ENCODE measurements around the gene LAMA2. TPM values are rescaled to one million over a fixed set of nuclear protein-coding genes. Genes with fewer than 3 reads are reported as not detected.

The LAMA2 gene
- total and polyA plus RNA-seq, 2 of the 13 experiments (the other 11 are each of a cell fraction or from before 2014, with no cell fraction given), result 0.11 to 0.28 TPM

GRCh38 chr6:129136751-129137150, 253.8 kb downstream of the LAMA2 start:
- Histone ChIP-seq H4K20me1 (ENCODE audit: insufficient read depth, low read length) (no peaks in the 10 kb centered on the region), H2AFZ (ENCODE audit: low read length) (no peak overlapping the region), H3K4me1 (ENCODE audit: insufficient read depth, low read length) (no peaks in the 10 kb centered on the region), H3K9me3 (ENCODE audit: low read length) (no peaks in the 10 kb centered on the region), H3K27me3 (ENCODE audit: control insufficient read depth in 1 of 2, insufficient read depth in 2 of 2, low read length in 2 of 2) (no peaks in the 10 kb centered on the region), H3K79me2 (ENCODE audit: insufficient read depth, low read length) (no peaks in the 10 kb centered on the region), H3K36me3 (replicated peaks in 1 of 2; ENCODE audit: control insufficient read depth in 1 of 2, insufficient read depth in 2 of 2, low read length in 2 of 2) (no peaks in the 10 kb centered on the region), H3K27ac (ENCODE audit: extremely low read length, insufficient read depth, low read length) (no peak overlapping the region), H3K4me3 (replicated peaks in 1 of 3; ENCODE audit: insufficient read depth in 1 of 3, low read depth in 2 of 3, low read length in 3 of 3) (no peak overlapping the region), H3K9ac (ENCODE audit: insufficient read depth, low read depth, low read length) (no peak overlapping the region), H3K4me2 (ENCODE audit: low read depth, low read length) (no peak overlapping the region)
- in situ Hi-C loops (cut with HindIII; ENCODE audit: extremely low pct_ligation_motif_present, low pct_unique_long_range_greater_than_20kb), result no loop called here
- no peak for DNase-seq (ENCODE audit: low spot score)
- no peak for TF ChIP-seq ZSCAN30 (CRISPR knock-in tag; IDR thresholded peaks at IDR 0.05)
- no peak for TF ChIP-seq NFYC (CRISPR knock-in tag; IDR thresholded peaks at IDR 0.05)
- TF ChIP-seq ZNF605 (CRISPR knock-in tag; IDR thresholded peaks at IDR 0.05), result no peak
- no peak for TF ChIP-seq AKAP8 (CRISPR knock-in tag; IDR thresholded peaks at IDR 0.05)
- no peak for TF ChIP-seq SNAPC2 (CRISPR knock-in tag; IDR thresholded peaks at IDR 0.05)
- no peak for TF ChIP-seq ZNF740 (CRISPR knock-in tag; IDR thresholded peaks at IDR 0.05)
- TF ChIP-seq, protein P1, sequence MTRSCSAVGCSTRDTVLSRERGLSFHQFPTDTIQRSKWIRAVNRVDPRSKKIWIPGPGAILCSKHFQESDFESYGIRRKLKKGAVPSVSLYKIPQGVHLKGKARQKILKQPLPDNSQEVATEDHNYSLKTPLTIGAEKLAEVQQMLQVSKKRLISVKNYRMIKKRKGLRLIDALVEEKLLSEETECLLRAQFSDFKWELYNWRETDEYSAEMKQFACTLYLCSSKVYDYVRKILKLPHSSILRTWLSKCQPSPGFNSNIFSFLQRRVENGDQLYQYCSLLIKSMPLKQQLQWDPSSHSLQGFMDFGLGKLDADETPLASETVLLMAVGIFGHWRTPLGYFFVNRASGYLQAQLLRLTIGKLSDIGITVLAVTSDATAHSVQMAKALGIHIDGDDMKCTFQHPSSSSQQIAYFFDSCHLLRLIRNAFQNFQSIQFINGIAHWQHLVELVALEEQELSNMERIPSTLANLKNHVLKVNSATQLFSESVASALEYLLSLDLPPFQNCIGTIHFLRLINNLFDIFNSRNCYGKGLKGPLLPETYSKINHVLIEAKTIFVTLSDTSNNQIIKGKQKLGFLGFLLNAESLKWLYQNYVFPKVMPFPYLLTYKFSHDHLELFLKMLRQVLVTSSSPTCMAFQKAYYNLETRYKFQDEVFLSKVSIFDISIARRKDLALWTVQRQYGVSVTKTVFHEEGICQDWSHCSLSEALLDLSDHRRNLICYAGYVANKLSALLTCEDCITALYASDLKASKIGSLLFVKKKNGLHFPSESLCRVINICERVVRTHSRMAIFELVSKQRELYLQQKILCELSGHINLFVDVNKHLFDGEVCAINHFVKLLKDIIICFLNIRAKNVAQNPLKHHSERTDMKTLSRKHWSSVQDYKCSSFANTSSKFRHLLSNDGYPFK (CRISPR knock-in tag; IDR thresholded peaks at IDR 0.05; ENCODE audit: borderline replicate concordance), result no peak
- TF ChIP-seq ZNF121 (CRISPR knock-in tag; IDR thresholded peaks at IDR 0.05), result no peak
- no peak for TF ChIP-seq ZNF513 (CRISPR knock-in tag; conservative IDR thresholded peaks at IDR 0.05)
- no peak for TF ChIP-seq GZF1 (CRISPR knock-in tag; IDR thresholded peaks at IDR 0.05)
- no peak for TF ChIP-seq ZNF251 (CRISPR knock-in tag; IDR thresholded peaks at IDR 0.05)
- no peak for TF ChIP-seq ZNF761 (CRISPR knock-in tag; conservative IDR thresholded peaks at IDR 0.05)
- TF ChIP-seq, protein P2, sequence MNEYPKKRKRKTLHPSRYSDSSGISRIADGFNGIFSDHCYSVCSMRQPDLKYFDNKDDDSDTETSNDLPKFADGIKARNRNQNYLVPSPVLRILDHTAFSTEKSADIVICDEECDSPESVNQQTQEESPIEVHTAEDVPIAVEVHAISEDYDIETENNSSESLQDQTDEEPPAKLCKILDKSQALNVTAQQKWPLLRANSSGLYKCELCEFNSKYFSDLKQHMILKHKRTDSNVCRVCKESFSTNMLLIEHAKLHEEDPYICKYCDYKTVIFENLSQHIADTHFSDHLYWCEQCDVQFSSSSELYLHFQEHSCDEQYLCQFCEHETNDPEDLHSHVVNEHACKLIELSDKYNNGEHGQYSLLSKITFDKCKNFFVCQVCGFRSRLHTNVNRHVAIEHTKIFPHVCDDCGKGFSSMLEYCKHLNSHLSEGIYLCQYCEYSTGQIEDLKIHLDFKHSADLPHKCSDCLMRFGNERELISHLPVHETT (CRISPR knock-in tag; conservative IDR thresholded peaks at IDR 0.05), result no peak
- no peak for TF ChIP-seq NR2C2 (CRISPR knock-in tag; IDR thresholded peaks at IDR 0.05; ENCODE audit: borderline replicate concordance)
- no peak for TF ChIP-seq NKX3-1 (CRISPR knock-in tag; IDR thresholded peaks at IDR 0.05)
- TF ChIP-seq ZNF552 (CRISPR knock-in tag; IDR thresholded peaks at IDR 0.05; ENCODE audit: borderline replicate concordance), result no peak
- no peak for TF ChIP-seq ZFP36L2 (CRISPR knock-in tag; IDR thresholded peaks at IDR 0.05)
- ChIA-PET POLR2A (no interaction called here), CTCF (ENCODE audit: low intra/inter-chr PET ratio, low total read pairs) (no interaction called here)
- intact Hi-C loops (cut with micrococcal nuclease; ENCODE audit: unreplicated experiment), result no loop called here
- no peak for ATAC-seq
- no peak for FAIRE-seq
- no TSS peak for BruUV-seq (replicated peaks)
- 17% methylated on average over 4 of the region's 4 CpGs for WGBS (ENCODE audit: low lambda C conversion rate)

Measured in HepG2 (cell line).